Peyer's patch (tissue), 4 donors: ENCODE data around the gene IFNB1.

Experiments
- POLR2A ChIP-seq, 2 donors: fragments of 450-650 bp; IDR thresholded peaks; one replicate each; pipeline ENCODE4 v1.5.1; 2017; ENCODE audit warnings: antibody characterized with exemption in 2 of 2, mild to moderate bottlenecking in 2 of 2, moderate library complexity in 2 of 2
- TF ChIP-seq, protein P1 (sequence below), 6 experiments: fragments of 450-650 bp in 4 of 6; fragments of 200-600 bp in 2 of 6; sonication (generic) in 1 of 6; IDR thresholded peaks; one replicate each; pipeline ENCODE4 v1.5.1; 2017 to 2019; ENCODE audit warnings: antibody characterized with exemption in 6 of 6, mild to moderate bottlenecking in 3 of 6, moderate library complexity in 1 of 6

DNA sequence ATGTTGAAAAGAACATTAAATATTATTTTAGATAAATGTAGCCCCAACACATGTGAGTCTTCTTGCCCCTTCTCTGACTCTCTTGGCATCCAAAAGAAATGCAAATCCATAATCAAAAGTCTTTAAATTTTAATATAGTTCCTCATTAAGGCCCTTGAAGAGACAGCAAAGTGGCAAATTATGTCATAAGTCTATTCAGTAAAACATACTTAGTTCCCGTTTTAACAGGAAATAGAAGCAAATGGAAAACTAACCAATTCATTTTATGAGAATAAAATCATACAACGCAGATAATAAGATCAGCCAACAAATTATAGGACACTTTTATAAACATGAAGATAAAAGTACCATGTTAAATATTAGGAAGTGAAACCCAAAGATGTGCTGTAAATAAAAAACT is 20.1 kb upstream of the IFNB1 start:
- no peak for TF ChIP-seq POLR2A (IDR thresholded peaks at IDR 0.05)
- TF ChIP-seq, protein P1, sequence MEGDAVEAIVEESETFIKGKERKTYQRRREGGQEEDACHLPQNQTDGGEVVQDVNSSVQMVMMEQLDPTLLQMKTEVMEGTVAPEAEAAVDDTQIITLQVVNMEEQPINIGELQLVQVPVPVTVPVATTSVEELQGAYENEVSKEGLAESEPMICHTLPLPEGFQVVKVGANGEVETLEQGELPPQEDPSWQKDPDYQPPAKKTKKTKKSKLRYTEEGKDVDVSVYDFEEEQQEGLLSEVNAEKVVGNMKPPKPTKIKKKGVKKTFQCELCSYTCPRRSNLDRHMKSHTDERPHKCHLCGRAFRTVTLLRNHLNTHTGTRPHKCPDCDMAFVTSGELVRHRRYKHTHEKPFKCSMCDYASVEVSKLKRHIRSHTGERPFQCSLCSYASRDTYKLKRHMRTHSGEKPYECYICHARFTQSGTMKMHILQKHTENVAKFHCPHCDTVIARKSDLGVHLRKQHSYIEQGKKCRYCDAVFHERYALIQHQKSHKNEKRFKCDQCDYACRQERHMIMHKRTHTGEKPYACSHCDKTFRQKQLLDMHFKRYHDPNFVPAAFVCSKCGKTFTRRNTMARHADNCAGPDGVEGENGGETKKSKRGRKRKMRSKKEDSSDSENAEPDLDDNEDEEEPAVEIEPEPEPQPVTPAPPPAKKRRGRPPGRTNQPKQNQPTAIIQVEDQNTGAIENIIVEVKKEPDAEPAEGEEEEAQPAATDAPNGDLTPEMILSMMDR (IDR thresholded peaks at IDR 0.05) = no peak
